ENCODE data around the gene ZNF697.

ZNF697 gene

DNA sequence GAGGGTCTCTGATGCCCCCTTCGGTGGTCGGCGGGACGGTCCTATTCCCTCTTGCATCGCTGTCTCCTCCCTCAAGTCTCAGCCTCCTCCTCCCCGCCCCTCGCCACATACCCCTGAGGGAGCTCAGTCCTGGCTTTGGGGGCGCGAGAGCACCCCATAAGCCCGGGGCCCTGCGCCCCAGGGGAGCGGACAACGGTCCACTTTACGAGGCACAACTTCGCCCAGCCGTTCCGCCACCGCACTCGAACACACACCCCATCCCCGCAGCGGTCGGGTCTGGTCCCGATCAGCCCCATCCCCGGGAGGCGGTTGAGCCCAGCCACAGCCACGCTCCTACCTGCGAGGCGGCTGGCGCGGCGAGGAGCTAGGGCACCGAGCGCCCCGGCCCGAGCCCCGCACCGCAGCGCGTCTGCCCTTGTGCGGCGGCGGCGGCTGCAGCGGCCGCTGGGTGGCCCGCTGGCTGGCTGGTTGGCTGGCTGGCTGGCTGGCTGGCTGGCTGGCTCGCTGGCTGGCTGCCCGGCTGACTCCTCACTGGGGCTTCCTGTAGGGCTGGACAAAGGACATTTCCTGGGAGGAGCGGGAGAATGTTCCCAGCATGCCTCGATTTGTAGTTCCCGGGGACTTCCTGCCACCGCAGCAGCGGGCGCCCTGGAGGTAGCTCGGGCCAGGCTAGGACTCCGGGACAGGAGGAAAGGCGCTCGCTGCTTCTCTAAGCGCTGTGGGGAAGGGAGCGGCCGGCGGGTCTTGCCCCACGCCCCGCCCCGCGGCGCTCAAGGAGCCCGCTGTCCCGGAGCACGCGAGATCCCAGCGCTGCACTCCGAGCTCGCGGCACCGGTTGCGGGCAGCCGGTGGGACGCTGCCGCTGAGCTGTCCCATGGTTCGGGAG lies at the start of gene ZNF697 (continued):
- TF ChIP-seq, protein P1, sequence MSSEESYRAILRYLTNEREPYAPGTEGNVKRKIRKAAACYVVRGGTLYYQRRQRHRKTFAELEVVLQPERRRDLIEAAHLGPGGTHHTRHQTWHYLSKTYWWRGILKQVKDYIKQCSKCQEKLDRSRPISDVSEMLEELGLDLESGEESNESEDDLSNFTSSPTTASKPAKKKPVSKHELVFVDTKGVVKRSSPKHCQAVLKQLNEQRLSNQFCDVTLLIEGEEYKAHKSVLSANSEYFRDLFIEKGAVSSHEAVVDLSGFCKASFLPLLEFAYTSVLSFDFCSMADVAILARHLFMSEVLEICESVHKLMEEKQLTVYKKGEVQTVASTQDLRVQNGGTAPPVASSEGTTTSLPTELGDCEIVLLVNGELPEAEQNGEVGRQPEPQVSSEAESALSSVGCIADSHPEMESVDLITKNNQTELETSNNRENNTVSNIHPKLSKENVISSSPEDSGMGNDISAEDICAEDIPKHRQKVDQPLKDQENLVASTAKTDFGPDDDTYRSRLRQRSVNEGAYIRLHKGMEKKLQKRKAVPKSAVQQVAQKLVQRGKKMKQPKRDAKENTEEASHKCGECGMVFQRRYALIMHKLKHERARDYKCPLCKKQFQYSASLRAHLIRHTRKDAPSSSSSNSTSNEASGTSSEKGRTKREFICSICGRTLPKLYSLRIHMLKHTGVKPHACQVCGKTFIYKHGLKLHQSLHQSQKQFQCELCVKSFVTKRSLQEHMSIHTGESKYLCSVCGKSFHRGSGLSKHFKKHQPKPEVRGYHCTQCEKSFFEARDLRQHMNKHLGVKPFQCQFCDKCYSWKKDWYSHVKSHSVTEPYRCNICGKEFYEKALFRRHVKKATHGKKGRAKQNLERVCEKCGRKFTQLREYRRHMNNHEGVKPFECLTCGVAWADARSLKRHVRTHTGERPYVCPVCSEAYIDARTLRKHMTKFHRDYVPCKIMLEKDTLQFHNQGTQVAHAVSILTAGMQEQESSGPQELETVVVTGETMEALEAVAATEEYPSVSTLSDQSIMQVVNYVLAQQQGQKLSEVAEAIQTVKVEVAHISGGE (tag by site-specific recombination; conservative IDR thresholded peaks at IDR 0.05; ENCODE audit: low read depth): peak; percentile 88
- TF ChIP-seq TCF7L2 (IDR thresholded peaks at IDR 0.05; ENCODE audit: borderline replicate concordance, low read depth, low read length) (no peak), ZBTB8A (tag by site-specific recombination; IDR thresholded peaks at IDR 0.05) (peak; percentile 71), ZBTB17 (tag by site-specific recombination; IDR thresholded peaks at IDR 0.05) (peak; percentile 77), ZNF768 (tag by site-specific recombination; IDR thresholded peaks at IDR 0.05) (no peak), ZBTB48 (tag by site-specific recombination; IDR thresholded peaks at IDR 0.05) (peak; percentile 75; the same call in 1 of the 2 replicates), ZNF76 (tag by site-specific recombination; IDR thresholded peaks at IDR 0.05; ENCODE audit: borderline replicate concordance, low read depth) (peak; percentile 94), ZNF426 (tag by site-specific recombination; IDR thresholded peaks at IDR 0.05) (no peak), KLF10 (tag by site-specific recombination; IDR thresholded peaks at IDR 0.05) (0 out of 2 replicates have a peak, but pooled peaks have one; percentile 50), KLF9 (tag by site-specific recombination; IDR thresholded peaks at IDR 0.05; ENCODE audit: low read depth) (peak; percentile 12; the same call in 1 of the 2 replicates), HOXD13 (CRISPR knock-in tag; IDR thresholded peaks at IDR 0.05; ENCODE audit: borderline replicate concordance) (0 out of 2 replicates have a peak, but pooled peaks have one; percentile 38), ZNF561 (tag by site-specific recombination; IDR thresholded peaks at IDR 0.05; ENCODE audit: borderline replicate concordance) (peak; percentile 26; the same call in 1 of the 2 replicates), ZIC2 (tag by site-specific recombination; IDR thresholded peaks at IDR 0.05) (peak; percentile 56), ZNF610 (tag by site-specific recombination; IDR thresholded peaks at IDR 0.05; ENCODE audit: borderline replicate concordance) (peak; percentile 76), SCRT2 (tag by site-specific recombination; IDR thresholded peaks at IDR 0.05) (peak; percentile 78), ZNF140 (tag by site-specific recombination; IDR thresholded peaks at IDR 0.05) (no peak), ZNF654 (tag by site-specific recombination; IDR thresholded peaks at IDR 0.05; ENCODE audit: low read depth) (no peak), ZNF626 (tag by site-specific recombination; IDR thresholded peaks at IDR 0.05) (0 out of 2 replicates have a peak, but pooled peaks have one; percentile 57)
- TF ChIP-seq, protein P2, sequence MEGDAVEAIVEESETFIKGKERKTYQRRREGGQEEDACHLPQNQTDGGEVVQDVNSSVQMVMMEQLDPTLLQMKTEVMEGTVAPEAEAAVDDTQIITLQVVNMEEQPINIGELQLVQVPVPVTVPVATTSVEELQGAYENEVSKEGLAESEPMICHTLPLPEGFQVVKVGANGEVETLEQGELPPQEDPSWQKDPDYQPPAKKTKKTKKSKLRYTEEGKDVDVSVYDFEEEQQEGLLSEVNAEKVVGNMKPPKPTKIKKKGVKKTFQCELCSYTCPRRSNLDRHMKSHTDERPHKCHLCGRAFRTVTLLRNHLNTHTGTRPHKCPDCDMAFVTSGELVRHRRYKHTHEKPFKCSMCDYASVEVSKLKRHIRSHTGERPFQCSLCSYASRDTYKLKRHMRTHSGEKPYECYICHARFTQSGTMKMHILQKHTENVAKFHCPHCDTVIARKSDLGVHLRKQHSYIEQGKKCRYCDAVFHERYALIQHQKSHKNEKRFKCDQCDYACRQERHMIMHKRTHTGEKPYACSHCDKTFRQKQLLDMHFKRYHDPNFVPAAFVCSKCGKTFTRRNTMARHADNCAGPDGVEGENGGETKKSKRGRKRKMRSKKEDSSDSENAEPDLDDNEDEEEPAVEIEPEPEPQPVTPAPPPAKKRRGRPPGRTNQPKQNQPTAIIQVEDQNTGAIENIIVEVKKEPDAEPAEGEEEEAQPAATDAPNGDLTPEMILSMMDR (tag by site-specific recombination; IDR thresholded peaks at IDR 0.05): peak; percentile 92
- TF ChIP-seq, protein P3, sequence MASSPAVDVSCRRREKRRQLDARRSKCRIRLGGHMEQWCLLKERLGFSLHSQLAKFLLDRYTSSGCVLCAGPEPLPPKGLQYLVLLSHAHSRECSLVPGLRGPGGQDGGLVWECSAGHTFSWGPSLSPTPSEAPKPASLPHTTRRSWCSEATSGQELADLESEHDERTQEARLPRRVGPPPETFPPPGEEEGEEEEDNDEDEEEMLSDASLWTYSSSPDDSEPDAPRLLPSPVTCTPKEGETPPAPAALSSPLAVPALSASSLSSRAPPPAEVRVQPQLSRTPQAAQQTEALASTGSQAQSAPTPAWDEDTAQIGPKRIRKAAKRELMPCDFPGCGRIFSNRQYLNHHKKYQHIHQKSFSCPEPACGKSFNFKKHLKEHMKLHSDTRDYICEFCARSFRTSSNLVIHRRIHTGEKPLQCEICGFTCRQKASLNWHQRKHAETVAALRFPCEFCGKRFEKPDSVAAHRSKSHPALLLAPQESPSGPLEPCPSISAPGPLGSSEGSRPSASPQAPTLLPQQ (tag by site-specific recombination; IDR thresholded peaks at IDR 0.05): peak; percentile 29; the same call in 1 of the 2 replicates
- TF ChIP-seq, protein P4, sequence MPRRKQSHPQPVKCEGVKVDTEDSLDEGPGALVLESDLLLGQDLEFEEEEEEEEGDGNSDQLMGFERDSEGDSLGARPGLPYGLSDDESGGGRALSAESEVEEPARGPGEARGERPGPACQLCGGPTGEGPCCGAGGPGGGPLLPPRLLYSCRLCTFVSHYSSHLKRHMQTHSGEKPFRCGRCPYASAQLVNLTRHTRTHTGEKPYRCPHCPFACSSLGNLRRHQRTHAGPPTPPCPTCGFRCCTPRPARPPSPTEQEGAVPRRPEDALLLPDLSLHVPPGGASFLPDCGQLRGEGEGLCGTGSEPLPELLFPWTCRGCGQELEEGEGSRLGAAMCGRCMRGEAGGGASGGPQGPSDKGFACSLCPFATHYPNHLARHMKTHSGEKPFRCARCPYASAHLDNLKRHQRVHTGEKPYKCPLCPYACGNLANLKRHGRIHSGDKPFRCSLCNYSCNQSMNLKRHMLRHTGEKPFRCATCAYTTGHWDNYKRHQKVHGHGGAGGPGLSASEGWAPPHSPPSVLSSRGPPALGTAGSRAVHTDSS (tag by site-specific recombination; IDR thresholded peaks at IDR 0.05): 0 out of 2 replicates have a peak, but pooled peaks have one; percentile 18
- TF ChIP-seq, protein P5, sequence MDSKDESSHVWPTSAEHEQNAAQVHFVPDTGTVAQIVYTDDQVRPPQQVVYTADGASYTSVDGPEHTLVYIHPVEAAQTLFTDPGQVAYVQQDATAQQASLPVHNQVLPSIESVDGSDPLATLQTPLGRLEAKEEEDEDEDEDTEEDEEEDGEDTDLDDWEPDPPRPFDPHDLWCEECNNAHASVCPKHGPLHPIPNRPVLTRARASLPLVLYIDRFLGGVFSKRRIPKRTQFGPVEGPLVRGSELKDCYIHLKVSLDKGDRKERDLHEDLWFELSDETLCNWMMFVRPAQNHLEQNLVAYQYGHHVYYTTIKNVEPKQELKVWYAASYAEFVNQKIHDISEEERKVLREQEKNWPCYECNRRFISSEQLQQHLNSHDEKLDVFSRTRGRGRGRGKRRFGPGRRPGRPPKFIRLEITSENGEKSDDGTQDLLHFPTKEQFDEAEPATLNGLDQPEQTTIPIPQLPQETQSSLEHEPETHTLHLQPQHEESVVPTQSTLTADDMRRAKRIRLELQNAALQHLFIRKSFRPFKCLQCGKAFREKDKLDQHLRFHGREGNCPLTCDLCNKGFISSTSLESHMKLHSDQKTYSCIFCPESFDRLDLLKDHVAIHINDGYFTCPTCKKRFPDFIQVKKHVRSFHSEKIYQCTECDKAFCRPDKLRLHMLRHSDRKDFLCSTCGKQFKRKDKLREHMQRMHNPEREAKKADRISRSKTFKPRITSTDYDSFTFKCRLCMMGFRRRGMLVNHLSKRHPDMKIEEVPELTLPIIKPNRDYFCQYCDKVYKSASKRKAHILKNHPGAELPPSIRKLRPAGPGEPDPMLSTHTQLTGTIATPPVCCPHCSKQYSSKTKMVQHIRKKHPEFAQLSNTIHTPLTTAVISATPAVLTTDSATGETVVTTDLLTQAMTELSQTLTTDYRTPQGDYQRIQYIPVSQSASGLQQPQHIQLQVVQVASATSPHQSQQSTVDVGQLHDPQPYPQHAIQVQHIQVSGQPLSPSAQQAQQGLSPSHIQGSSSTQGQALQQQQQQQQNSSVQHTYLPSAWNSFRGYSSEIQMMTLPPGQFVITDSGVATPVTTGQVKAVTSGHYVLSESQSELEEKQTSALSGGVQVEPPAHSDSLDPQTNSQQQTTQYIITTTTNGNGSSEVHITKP (tag by site-specific recombination; IDR thresholded peaks at IDR 0.05): peak; percentile 50; the same call in 1 of the 2 replicates
- TF ChIP-seq, protein P6, sequence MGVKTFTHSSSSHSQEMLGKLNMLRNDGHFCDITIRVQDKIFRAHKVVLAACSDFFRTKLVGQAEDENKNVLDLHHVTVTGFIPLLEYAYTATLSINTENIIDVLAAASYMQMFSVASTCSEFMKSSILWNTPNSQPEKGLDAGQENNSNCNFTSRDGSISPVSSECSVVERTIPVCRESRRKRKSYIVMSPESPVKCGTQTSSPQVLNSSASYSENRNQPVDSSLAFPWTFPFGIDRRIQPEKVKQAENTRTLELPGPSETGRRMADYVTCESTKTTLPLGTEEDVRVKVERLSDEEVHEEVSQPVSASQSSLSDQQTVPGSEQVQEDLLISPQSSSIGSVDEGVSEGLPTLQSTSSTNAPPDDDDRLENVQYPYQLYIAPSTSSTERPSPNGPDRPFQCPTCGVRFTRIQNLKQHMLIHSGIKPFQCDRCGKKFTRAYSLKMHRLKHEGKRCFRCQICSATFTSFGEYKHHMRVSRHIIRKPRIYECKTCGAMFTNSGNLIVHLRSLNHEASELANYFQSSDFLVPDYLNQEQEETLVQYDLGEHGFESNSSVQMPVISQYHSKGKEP (tag by site-specific recombination; IDR thresholded peaks at IDR 0.05): peak; percentile 62; the same call in 1 of the 2 replicates
